K562 (cell line): Measurements from ENCODE around the gene ERBB4.

Experiments
- CTCF ChIP-seq, 3 experiments: IDR thresholded peaks in 2 of 3; conservative IDR thresholded peaks in 1 of 3; 2 replicates each; pipeline ENCODE4 v1.5.1; 2011 to 2012; ENCODE audit warnings: low read length in 3 of 3, mild to moderate bottlenecking in 3 of 3, control low read depth in 2 of 3, improper control_type of control experiment in 1 of 3, inconsistent platforms in 1 of 3, low read depth in 1 of 3, mixed read lengths in 1 of 3, moderate library complexity in 1 of 3; ENCODE audit not compliant: insufficient read depth in 2 of 3
- RBFOX2 ChIP-seq: fragments of 200-400 bp; formaldehyde crosslinking; IDR thresholded peaks from 2 replicates; pipeline ENCODE4 v1.6.1; 2017; ENCODE audit warnings: low read depth, mild to moderate bottlenecking, low read length, moderate library complexity
- SIN3A ChIP-seq, 2 experiments: fragments of 150-350 bp in 1 of 2; IDR thresholded peaks; 2 replicates each; pipeline ENCODE4 v1.6.1; 2011 to 2016; ENCODE audit warnings: borderline replicate concordance in 2 of 2, low read depth in 2 of 2, low read length in 2 of 2, mild to moderate bottlenecking in 2 of 2, moderate library complexity in 2 of 2; ENCODE audit not compliant: control insufficient read depth in 1 of 2
- ZBTB34 ChIP-seq: fragments of 250-450 bp; sonication (Bioruptor Pico); IDR thresholded peaks from 2 replicates; pipeline ENCODE4 v1.8.0; 2021; ENCODE audit warnings: mild to moderate bottlenecking, moderate library complexity
- ZNF24 ChIP-seq: fragments of 450-650 bp; IDR thresholded peaks from 2 replicates; pipeline ENCODE4 v1.6.1; 2016
- ZNF507 ChIP-seq: conservative IDR thresholded peaks from 2 replicates; pipeline ENCODE4 v1.6.1; 2017; ENCODE audit warnings: missing genetic modification characterization, missing compliant biosample characterization

- TF ChIP-seq ZNF507 (no peak), ZNF24 (no peak), ZBTB34 (CRISPR knock-in tag) (no peak), CTCF (IDR thresholded peaks at IDR 0.05 in 2 of 3, conservative IDR thresholded peaks at IDR 0.05 in 1 of 3; ENCODE audit: insufficient read depth in 2 of 3, low read depth in 1 of 3, low read length in 3 of 3) (no peak), SIN3A (IDR thresholded peaks at IDR 0.05; ENCODE audit: borderline replicate concordance in 2 of 2, control insufficient read depth in 1 of 2, low read depth in 2 of 2, low read length in 2 of 2) (no peak), RBFOX2 (no peak)
These were observed 6.5 kb downstream of the ERBB4 start for GRCh38 chr2:212532087-212532486.
